GOT3 (cell line): Measurements from ENCODE around the gene IL17A.
"Not testable (repeated sequence)": the region's sequence is repeated elsewhere in the genome, so short reads cannot be mapped to it uniquely, and the experiment has no call there.

ENCODE experiments used
- DNase-seq: peaks from one replicate; lab custom pipeline; 2025; ENCODE audit warnings: mixed read lengths; lab: John Stamatoyannopoulos, UW

Gene IL17A

DNA sequence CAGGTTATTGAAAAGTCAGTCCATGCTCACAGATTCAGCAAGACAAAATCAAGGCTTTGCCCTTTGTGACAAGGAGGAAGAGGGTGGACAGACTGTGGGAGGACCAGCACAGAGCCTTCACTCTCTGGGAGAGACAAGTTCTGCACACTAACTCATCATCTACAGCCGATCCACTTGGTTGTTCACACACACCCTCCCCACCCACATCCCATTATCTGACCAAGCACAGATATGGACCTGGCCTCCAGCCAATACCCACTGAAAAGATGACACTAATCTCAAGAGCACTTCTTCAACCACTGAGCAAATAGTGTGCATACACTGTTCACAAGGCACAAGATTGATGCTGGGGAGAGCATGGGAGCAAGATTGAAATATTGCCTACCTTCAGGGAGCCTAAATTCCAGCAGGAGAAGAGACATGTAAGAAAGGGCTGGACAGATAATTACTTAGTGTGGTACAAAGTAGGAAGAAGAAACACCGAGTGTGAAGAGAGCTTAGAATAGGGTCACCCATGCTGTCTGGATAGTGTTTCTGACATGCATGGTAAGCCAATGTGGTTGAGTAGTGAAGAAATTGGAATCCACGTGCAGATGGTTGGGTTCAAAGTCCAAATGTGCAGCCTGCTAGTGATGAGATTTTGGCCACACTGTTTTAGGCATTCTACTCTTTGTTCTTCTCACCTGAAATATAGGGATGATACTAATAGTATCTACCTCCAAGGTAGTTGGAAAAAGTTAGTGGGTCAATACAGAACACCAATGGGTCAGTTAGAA is 21.7 kb upstream of the IL17A start:
- DNase-seq: no peak

DNA sequence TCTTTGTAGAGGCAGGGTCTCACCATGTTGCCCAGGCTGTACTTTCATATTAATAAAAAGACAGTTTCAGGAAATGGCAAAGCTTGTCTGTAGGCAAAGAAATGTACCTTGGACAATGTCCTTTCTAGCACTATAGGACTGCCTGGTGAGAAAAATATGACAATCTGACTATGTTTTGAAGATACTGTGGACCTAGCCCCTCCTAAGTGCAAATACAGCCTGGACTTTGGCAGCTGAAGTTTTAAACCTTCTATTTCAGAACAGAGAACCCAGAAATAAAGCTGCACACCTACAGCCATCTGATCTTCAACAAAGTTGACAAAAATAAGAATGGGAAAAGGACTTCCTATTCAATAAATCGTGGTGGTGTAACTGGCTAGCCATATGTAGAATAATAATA is 18.9 kb upstream of the IL17A start:
- no peak for DNase-seq

DNA sequence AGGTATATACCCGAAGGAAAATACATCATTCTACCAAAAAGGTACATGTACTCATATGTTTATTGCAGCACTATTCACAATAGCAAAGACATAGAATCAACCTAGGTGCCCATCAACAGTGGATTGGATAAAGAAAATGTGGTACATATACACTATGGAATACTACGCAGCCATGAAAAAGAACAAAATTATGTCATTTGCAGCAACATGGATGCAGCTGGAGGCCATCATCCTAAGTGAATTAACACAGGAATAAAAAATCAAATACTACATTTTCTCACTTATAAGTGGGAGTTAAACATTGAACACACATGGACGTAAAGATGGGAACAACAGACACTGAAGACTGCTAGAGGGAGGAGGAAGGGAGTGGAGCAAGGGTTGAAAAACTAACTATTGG is 17.8 kb upstream of the IL17A start:
- DNase-seq: not testable (repeated sequence)

DNA sequence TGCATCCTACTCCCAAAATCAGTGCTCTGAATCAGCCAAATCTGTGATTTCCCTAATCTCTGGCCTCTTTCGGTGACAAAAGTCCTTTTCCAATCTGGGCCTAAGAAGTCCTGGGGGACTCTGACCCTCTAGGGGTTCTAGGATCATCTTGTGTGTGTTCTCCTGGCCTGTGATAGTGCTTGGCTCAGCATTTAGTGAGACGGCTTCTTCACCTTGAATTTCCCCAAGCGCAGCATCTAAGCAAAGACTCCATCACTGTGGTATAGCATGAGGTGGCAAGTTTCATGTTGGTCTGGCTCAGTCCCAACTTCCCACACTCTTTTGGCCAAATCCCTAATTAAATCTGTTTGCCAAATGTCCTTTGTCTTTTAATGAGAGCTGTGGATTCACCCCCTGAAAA is 12.1 kb upstream of the IL17A start:
- DNase-seq: no peak

DNA sequence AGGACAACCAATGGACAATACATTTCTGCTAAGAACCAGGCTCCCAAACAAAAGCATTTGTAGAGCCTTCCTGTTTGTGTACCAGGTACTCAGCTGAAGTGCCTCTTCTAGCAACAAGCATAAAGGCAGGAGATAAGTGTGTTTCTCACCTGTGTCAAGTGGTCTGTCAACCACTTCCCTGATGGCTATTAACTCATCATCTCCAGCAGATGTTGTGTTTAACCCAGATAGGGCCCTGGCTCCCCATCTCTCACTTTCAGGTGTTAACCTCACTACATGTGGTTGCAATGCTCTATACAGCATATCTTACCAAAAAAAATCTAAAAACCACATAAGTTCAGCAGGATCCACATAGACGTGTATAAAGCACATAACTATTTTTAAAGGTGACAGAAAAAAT is 9.6 kb upstream of the IL17A start:
- no peak for DNase-seq

DNA sequence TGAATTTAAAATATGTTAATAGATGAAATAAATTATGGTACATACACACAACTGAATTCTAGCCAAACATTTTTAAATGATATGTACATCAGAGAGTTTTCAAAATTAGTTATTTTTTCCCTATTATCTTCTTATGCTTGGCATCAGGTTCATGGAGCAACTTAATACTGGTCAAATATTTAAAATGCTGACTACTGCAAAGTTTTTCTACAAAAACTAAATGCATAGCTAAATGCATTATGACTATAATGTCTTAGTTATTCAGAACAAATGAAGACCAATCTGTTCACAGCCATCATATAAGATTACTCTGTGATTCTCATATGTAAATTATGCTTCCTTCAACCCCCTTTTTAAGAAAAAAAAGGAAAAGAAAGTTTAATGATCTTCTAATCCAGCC is 8.2 kb upstream of the IL17A start:
- no peak for DNase-seq

DNA sequence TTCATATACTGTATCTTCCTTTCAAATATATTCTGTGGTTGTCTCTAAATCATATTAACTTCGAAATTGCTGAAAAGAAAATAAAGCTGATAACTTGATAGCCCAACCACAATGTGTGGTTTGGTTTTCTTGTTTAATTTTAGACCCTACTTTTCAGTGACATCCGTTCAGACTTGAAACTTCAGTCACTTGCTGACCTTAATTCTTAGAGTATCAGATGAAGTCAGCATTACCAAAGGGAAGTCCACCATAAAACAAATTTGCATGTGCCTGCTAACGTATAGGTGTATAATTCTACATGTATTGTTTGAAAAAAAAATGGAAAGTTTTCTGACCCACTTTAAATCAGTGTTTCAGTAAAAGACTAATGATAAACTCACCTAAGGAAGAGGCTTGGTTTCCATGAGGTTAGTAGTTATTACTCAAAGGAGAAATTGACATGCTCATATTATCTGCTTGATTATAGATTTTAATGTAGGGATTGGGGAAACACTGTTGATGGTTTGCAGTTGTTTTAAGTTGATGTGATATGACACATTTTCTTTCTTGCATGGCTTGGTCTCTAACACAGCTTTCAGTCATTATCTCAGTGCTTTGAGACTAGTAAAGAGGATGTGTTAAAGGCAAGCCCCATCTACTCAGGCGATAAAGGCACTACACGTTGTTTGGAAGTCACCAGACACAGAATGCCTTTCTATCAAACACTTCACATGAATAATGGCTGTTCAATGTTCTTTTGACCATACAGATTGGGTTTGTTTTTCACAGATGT is 5.2 kb upstream of the IL17A start:
- DNase-seq: no peak

DNA sequence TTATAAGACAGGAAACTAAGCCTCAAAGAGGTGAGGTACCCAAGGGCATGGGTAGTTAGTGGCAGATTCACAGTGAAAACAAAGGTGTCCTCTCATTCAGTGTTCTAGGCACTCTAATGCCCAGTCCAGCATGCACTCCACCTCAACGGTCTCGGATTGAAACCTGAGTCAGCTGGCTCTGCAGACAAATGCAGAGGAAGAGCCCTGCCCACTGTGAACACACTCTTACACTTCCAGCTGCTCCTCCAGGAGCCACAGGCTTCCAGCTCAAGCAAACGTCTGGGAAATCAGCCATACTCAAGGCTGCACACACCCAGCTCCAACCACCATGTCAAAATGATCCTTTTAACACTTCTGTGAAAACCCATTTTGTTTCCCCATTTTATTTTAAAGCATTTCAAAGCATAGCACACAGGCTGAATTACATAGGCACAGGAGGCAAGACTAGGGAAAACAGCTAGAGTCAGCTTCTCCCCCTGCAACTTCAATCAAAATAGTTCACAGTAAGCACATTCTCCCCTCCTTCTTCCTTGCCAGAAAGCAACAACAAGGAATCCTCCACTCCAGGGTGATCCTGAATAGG is 3.0 kb upstream of the IL17A start:
- no peak for DNase-seq

DNA sequence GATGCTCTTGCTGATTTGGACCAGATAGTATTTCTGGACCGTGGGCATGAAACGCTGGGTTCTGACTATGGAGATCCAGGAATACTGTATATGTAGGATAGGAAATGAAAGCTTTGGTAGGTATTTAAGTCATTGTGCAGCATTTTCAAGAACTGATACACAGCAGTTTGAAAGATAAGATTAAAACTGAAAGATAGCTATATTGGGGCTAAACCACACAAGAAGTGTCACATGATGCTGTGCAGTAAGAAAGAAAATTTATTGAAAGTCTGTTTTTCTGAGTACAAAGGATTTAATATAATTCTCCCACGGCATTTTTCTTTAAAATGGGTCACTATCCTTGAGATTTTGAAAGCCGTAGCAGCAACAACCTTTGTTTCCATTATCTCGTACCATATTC is 305 bp downstream of the IL17A start:
- no peak for DNase-seq

DNA sequence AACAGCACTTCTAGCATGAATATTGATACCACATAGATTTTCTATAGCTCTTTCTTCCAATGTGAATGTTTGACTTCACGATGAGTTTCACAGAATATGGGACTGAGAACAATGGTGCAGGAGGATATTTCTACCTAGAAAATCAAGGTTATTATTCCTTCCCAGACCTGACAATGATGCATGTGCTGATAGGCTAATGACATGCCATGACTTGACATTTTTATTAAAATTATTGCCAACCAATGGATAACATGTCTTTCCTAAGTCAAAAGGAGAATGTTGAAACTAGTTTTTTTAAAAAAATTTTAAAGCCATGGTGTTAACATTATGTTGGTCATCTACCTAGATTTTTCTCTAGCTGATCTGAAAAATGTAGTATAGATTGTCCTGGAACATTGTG is 923 bp downstream of the IL17A start:
- no peak for DNase-seq

DNA sequence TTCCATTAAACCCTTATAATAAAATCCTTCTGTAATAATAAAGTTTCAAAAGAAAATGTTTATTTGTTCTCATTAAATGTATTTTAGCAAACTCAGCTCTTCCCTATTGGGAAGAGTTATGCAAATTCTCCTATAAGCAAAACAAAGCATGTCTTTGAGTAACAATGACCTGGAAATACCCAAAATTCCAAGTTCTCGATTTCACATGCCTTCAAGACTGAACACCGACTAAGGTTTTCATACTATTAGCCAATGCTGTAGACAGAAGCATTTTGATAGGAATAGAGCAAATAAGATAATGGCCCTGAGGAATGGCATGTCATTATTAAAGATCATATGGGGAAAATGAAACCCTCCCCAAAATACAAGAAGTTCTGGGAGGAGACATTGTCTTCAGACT is 3.8 kb downstream of the IL17A start:
- DNase-seq: no peak

DNA sequence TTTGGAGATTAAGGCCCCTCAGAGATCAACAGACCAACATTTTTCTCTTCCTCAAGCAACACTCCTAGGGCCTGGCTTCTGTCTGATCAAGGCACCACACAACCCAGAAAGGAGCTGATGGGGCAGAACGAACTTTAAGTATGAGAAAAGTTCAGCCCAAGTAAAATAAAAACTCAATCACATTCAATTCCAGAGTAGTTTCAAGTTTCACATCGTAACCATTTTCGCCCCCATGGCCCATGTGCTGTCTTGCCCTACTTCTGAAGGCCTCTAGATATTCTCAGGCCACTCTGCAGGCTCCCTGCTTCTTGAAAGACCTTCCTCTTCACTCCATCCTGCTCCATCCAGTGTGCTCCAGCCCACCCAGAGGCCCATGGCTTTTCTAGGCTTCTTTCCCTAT is 4.2 kb downstream of the IL17A start:
- no peak for DNase-seq

DNA sequence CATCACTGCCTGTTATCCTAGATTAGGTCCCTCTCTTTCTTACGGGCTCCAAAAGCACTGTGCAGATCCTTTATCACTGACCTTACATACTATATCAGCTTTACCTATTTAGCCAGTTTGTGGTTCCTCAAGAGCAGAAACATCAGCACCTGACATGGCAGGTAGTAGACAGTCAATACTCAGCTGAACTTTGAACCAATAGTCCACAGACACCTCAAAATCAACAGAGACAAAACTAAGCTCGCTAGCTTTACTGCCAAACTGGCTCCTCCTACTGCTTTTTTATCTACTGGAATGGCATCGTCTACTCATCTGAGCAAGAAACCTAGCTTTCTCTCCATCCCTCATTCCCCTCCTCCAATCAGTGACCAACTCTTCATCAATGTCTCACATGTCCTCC is 5.6 kb downstream of the IL17A start:
- no peak for DNase-seq

DNA sequence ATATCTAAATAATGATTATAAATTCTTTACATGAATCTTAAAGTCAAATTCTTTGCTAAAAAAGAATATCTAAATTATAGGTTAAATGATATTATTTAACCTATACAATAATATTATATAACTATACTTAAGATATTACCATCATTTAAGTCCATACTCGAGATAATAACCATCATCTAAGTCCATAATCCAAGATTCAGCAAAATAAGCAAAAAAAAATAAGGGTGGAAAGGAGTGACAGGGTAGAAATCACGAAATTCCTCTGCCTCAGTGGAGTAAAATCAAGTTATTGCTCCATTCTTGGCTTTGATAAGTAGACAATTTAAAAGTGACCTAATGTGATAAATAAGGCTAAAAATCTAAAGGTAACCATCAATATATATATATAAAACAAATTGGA is 9.7 kb downstream of the IL17A start:
- DNase-seq: no peak

DNA sequence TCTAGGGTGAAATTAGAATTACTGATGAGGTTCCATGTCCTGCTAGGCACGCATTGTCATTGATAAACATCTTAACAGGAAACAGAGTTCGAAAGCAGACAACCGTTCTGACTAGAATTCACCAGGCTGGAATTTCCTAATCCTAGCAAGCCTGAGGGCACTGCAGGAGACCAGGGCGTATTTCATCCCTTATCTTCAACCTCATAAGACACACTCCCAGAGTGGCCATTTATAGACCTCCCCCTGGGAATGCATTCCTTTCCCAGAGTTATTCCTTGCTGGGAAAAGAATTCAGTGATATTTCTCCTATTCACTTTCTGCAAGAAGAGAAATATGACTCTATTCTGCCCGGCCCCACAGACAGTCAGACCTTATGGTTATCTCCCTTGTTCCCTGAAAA is 13.9 kb downstream of the IL17A start:
- DNase-seq: not testable (repeated sequence)

DNA sequence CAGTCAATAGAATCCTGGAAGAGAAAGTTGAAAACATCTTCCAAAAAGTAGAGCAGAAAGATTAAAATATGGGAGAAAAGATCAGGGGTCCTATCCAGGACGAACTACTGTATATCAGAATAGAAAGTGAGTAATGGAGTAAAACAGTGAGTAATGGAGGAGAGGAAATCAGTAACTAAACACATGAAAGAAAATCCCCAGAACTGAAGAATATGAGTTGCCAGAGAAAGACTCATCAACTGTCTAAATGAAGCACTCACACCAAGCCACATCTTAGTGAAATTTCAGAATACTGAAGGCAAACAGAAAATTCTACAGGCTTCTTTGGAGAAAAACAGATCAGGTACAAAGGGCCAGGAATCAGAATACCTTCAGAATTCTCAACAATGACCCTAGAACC is 14.9 kb downstream of the IL17A start:
- DNase-seq: no peak

DNA sequence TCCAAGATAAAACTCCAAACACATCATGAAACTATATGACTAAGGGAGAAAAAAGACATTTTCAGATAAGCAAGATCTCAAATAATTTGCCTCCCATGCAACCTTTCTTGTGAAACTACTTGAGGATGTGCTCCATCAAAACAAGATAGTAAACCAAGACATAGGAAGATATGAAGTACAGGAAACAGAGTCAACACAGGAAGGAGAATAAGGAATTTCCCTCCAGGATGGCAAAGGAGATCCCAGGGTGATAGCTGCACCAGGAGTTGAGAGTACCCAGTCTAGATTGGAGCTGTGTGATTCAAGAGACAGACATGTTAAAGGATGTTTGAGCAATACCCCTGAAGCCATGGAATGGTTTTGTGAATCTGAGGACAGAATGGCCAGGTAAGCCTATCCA is 15.3 kb downstream of the IL17A start:
- DNase-seq: no peak

DNA sequence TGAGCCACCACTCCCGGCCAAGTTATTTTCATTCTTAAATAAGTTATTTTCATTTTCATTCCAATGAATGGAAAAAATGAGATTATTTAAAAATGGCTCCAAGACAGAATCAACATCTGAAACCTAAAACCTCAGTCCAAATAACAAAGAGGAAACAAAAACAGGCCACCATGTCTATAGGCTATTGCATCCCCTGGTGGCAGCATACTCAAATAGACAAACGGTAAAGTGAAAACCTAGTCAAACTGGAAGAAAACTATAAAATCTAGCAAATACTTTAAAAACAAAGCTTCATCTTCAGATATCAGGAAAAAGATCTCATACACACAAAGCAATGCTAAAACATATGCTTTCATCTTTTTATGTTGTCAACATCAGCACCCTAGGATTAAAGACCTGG is 20.9 kb downstream of the IL17A start:
- DNase-seq: no peak

DNA sequence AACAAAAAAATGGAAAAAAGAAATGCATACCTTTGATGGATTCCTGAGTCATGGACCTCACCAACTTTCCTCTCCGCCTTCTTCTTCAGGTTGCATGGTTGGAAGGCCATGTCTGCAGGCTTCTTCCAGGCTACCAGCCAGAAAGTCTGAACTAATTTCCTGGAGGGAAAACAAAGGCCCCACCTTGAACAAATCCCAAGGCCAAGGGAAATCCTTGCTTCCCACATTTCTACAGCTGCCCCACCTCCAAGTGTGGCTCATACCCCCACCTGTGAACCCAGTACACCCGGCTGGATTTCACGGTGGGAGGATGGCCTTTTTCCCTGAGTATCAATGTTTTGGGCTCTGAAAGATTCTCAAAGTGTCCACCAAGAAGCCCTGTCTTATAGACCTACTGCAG is 22.4 kb downstream of the IL17A start:
- DNase-seq: no peak

DNA sequence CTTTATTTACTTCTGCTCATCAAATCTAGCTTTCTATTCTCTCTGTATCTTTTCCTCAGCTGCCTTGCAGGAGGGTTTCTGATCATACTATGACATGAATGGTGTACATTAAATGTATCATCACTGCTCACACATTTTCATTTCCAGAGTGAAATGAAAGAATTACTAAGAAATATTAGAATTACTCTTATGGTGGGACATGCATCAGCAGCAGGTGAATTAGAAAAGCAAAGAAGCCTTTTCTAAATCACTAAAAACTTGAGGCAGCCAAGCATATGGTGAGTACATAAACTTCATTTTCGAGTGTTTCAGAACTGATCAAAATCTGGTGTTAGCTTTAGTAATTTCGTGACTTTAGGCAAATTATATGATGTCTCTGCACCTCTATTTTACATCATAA is 23.6 kb downstream of the IL17A start:
- no peak for DNase-seq

DNA sequence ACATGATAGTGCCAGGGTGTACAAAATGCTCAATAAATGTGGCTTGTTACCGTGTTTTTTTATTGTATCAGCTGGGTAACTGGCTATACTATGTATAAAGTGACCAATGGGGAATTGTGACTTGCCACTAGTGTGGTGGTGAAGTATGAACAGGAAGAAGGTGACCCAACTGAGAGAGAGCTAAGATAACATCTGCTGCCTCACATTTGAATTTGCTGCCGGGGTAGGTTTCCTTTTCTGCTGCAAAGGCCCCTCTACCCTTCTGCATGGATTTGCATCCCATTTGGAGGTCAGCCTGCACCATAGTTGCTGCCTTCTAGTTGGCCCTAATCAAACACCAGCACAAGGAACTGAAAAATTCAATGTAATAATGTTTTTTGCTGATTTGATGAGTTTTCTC is 24.1 kb downstream of the IL17A start:
- DNase-seq: no peak

DNA sequence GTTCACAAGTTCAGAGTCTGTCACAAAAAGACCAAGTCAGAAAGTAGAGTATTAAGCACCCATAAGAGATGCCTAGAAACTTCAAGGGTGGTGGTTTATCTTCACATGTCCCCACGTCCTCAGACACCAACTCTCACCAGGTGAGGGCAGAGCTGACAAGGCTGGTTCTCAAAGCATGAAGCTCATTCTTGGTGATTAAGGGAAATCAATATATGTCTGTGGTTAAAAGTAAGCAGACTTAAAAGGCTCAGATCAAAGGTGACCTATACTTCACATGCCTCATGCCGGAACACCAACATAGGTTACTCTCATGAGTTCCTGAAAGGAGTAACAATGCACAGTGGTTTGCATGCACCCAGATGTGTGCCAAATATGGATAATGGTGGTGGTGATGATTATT is 27.0 kb downstream of the IL17A start:
- DNase-seq: no peak

DNA sequence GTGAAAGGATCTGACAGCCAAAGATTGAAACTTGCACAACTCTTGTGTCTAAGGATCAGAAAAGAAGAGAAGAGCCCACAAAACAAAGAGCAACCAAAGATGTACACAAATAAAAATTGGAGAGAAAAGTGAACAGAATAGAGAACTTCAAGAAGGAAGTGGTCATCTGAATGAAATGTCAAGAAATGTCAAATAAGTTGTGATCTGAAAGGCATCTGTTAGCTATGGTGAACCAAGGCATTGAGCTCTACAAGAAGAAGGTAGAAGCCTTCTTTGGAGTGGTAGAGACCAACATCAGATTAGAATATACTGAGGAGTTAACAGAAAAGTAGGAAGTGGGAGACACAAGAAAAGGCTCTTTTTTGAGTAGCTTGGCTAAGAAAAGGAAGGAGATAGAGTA is 29.6 kb downstream of the IL17A start:
- no peak for DNase-seq
